NCI-H2081 (cell line): ENCODE results near the gene FAM156A.
"Not testable (repeated sequence)": the region's sequence is repeated elsewhere in the genome, so short reads cannot be mapped to it uniquely, and the experiment has no call there.

Source experiments
- DNase-seq, 2 experiments: peaks; one replicate each; lab custom pipeline; 2025; lab: John Stamatoyannopoulos, UW

The FAM156A gene

GRCh38 chrX:52958113-52958959 is at the start of gene FAM156A:
Gene FAM156A (minus strand): TSS chrX:52958518. CDS start chrX:52948588, 9,930 bp downstream.
- DNase-seq: not testable (repeated sequence)

GRCh38 chrX:53005327-53005726 is 47.0 kb upstream of the FAM156A start:
- DNase-seq: no peak

- DNase-seq: no peak
Measured at GRCh38 chrX:53004811-53005210, 46.5 kb upstream of the FAM156A start.

GRCh38 chrX:53004038-53004437 is 45.7 kb upstream of the FAM156A start:
- no peak for DNase-seq

GRCh38 chrX:53003111-53003510 is 44.8 kb upstream of the FAM156A start:
- no peak for DNase-seq

- DNase-seq: no peak
Measured at GRCh38 chrX:53001958-53002357, 43.6 kb upstream of the FAM156A start.

- DNase-seq: no peak
Measured at GRCh38 chrX:53000447-53001135, 42.3 kb upstream of the FAM156A start.

- DNase-seq: no peak
Measured at GRCh38 chrX:52995987-52996331, 37.6 kb upstream of the FAM156A start.

- peak; percentile 95 to 96 for DNase-seq
Measured at GRCh38 chrX:52995135-52995986, 37.0 kb upstream of the FAM156A start.

- no peak for DNase-seq
Measured at GRCh38 chrX:52990848-52991247, 32.5 kb upstream of the FAM156A start.

GRCh38 chrX:52990011-52990631 is 31.8 kb upstream of the FAM156A start:
- peak in 1 of 2 experiments; percentile 21 for DNase-seq

- no peak for DNase-seq
Measured at GRCh38 chrX:52988985-52989917, 30.9 kb upstream of the FAM156A start.

GRCh38 chrX:52983321-52984000 is 25.1 kb upstream of the FAM156A start:
- DNase-seq: no peak

GRCh38 chrX:52979993-52980392 is 21.7 kb upstream of the FAM156A start:
- no peak for DNase-seq

- DNase-seq: no peak
Measured at GRCh38 chrX:52979568-52979967, 21.2 kb upstream of the FAM156A start.

- DNase-seq: no peak
Measured at GRCh38 chrX:52977953-52978352, 19.6 kb upstream of the FAM156A start.

GRCh38 chrX:52975576-52975975 is 17.3 kb upstream of the FAM156A start:
- not testable (repeated sequence) for DNase-seq

- not testable (repeated sequence) for DNase-seq
Measured at GRCh38 chrX:52974336-52974992, 16.1 kb upstream of the FAM156A start.

GRCh38 chrX:52967922-52968321 is 9.6 kb upstream of the FAM156A start:
- not testable (repeated sequence) for DNase-seq
